H1 (cell line): ENCODE results near the gene SSPN. TPM values are rescaled to one million over a fixed set of nuclear protein-coding genes. Genes with fewer than 3 reads are reported as not detected.

Experiments used
- CTCF ChIA-PET: fragments of 300-600 bp; sonication (Branson Sonifier 250); formaldehyde crosslinking; loops from one replicate; lab custom pipeline; 2021; ENCODE audit not compliant: partially characterized antibody; lab: Charles Lee
- POLR2A ChIA-PET: fragments of 300-600 bp; sonication (Branson Sonifier 250); formaldehyde crosslinking; loops from one replicate; lab custom pipeline; 2021; ENCODE audit warnings: inconsistent platforms; ENCODE audit not compliant: partially characterized antibody; lab: Charles Lee
- DNase-seq, 2 experiments: peaks; one replicate each; pipeline versions ENCODE4 v3.0.0 to v3.0.0-alpha.2; 2010 to 2022; ENCODE audit warnings: low spot score in 2 of 2, low read depth in 1 of 2, mixed read lengths in 1 of 2
- FAIRE-seq: peaks from 2 replicates; lab custom pipeline; 2011; peaks lifted over from hg19 to GRCh38; lab: Jason Lieb, UNC
- H2AFZ ChIP-seq: 2 replicates; pipeline ENCODE4 v1.8.1; 2012; ENCODE audit warnings: low read length, inconsistent platforms
- H2AK5ac ChIP-seq: 2 replicates; pipeline ENCODE4 v1.6.1; 2013; ENCODE audit warnings: low read depth, low read length
- H2BK120ac ChIP-seq: replicated peaks from 2 replicates; pipeline ENCODE3; 2013; ENCODE audit warnings: low read depth, low read length, inconsistent platforms
- H2BK12ac ChIP-seq: 2 replicates; pipeline ENCODE4 v1.6.1; 2013; ENCODE audit warnings: low read depth, low read length
- H2BK15ac ChIP-seq: 2 replicates; pipeline ENCODE4 v1.6.1; 2013; ENCODE audit warnings: low read length
- H2BK20ac ChIP-seq: 2 replicates; pipeline ENCODE4 v1.6.1; 2013; ENCODE audit warnings: low read length
- H2BK5ac ChIP-seq: 2 replicates; pipeline ENCODE4 v1.6.1; 2013; ENCODE audit warnings: low read depth, low read length
- H3K14ac ChIP-seq: 2 replicates; pipeline ENCODE4 v1.6.1; 2013; ENCODE audit warnings: inconsistent platforms; ENCODE audit not compliant: insufficient read length
- H3K18ac ChIP-seq: 2 replicates; pipeline ENCODE4 v1.6.1; 2013; ENCODE audit warnings: low read length; ENCODE audit errors: extremely low read depth
- H3K23ac ChIP-seq: 2 replicates; pipeline ENCODE4 v1.6.1; 2013; ENCODE audit warnings: inconsistent platforms; ENCODE audit not compliant: insufficient read length
- H3K23me2 ChIP-seq: 2 replicates; pipeline ENCODE4 v1.6.1; 2013; ENCODE audit warnings: low read depth, low read length
- H3K27ac ChIP-seq: 2 replicates; pipeline ENCODE4 v1.6.1; 2011; ENCODE audit warnings: low read depth, low read length, inconsistent platforms
- H3K27me3 ChIP-seq, 4 experiments: replicated peaks in 1 of 4; 1 replicate in 1 of 4; 2 replicates in 3 of 4; pipeline versions ENCODE4 v1.6.1 to v1.8.1; 2011 to 2013; ENCODE audit warnings: low read length in 3 of 4, mild to moderate bottlenecking in 3 of 4, inconsistent platforms in 2 of 4, mixed read lengths in 2 of 4, moderate library complexity in 1 of 4; ENCODE audit not compliant: control insufficient read depth in 3 of 4, insufficient read depth in 3 of 4; ENCODE audit errors: extremely low read depth in 1 of 4
- H3K36me3 ChIP-seq, 4 experiments: 2 replicates each; pipeline versions ENCODE4 v1.6.1 to v1.8.1; 2011 to 2013; ENCODE audit warnings: mild to moderate bottlenecking in 4 of 4, low read length in 3 of 4, moderate library complexity in 2 of 4, control low read depth in 1 of 4, inconsistent platforms in 1 of 4; ENCODE audit not compliant: insufficient read depth in 4 of 4, control insufficient read depth in 2 of 4
- H3K4ac ChIP-seq: replicated peaks from 2 replicates; pipeline ENCODE3; 2013; ENCODE audit warnings: low read length, low read depth, mixed read lengths, inconsistent platforms; ENCODE audit not compliant: insufficient read length
- H3K4me1 ChIP-seq, 4 experiments: replicated peaks in 1 of 4; 1 replicate in 1 of 4; 2 replicates in 3 of 4; pipeline versions ENCODE4 v1.6.1 to v1.8.1; 2011 to 2013; ENCODE audit warnings: low read length in 3 of 4, inconsistent platforms in 2 of 4, mixed read lengths in 1 of 4; ENCODE audit not compliant: insufficient read depth in 4 of 4, control insufficient read depth in 3 of 4
- H3K4me2 ChIP-seq, 2 experiments: 2 replicates each; pipeline versions ENCODE4 v1.6.1 to v1.8.1; 2011 to 2013; ENCODE audit warnings: low read depth in 2 of 2, low read length in 2 of 2, control low read depth in 1 of 2, inconsistent platforms in 1 of 2, mild to moderate bottlenecking in 1 of 2; ENCODE audit not compliant: insufficient read depth in 1 of 2
- H3K4me3 ChIP-seq, 4 experiments: fragments of 200-600, 300-600 bp in 1 of 4; sonication (generic), shearing (Covaris generic), sonication (Bioruptor Twin) in 1 of 4; 2 replicates each; pipeline versions ENCODE4 v1.5.1 to v1.8.1; 2011 to 2016; ENCODE audit warnings: low read length in 4 of 4, low read depth in 3 of 4, control low read depth in 2 of 4, inconsistent platforms in 2 of 4, mild to moderate bottlenecking in 2 of 4, mixed read lengths in 1 of 4, moderate library complexity in 1 of 4; ENCODE audit not compliant: insufficient read depth in 2 of 4; ENCODE audit errors: extremely low read depth in 1 of 4
- H3K56ac ChIP-seq: replicated peaks from 2 replicates; pipeline ENCODE3; 2013; ENCODE audit warnings: low read depth, mild to moderate bottlenecking, mixed read lengths, low read length, inconsistent platforms; ENCODE audit not compliant: insufficient read length
- H3K79me1 ChIP-seq: 2 replicates; pipeline ENCODE4 v1.6.1; 2013; ENCODE audit warnings: low read depth, low read length, control low read depth
- H3K79me2 ChIP-seq, 2 experiments: 2 replicates each; pipeline versions ENCODE4 v1.6.1 to v1.8.1; 2012 to 2013; ENCODE audit warnings: low read length in 2 of 2, mild to moderate bottlenecking in 2 of 2, inconsistent platforms in 1 of 2; ENCODE audit not compliant: insufficient read depth in 2 of 2, control insufficient read depth in 1 of 2
- H3K9ac ChIP-seq, 4 experiments: replicated peaks in 1 of 4; 1 replicate in 1 of 4; 2 replicates in 3 of 4; pipeline versions ENCODE4 v1.6.1 to v1.8.1; 2011 to 2013; ENCODE audit warnings: low read depth in 3 of 4, low read length in 3 of 4, control low read depth in 2 of 4, mild to moderate bottlenecking in 2 of 4, moderate library complexity in 2 of 4, inconsistent platforms in 1 of 4; ENCODE audit errors: extremely low read depth in 1 of 4
- H3K9me3 ChIP-seq, 2 experiments: 2 replicates each; pipeline versions ENCODE4 v1.6.1 to v1.8.1; 2012 to 2013; ENCODE audit warnings: mild to moderate bottlenecking in 2 of 2, moderate library complexity in 2 of 2, control low read depth in 1 of 2, inconsistent platforms in 1 of 2, low read depth in 1 of 2, low read length in 1 of 2, mixed read lengths in 1 of 2; ENCODE audit not compliant: insufficient read depth in 2 of 2
- H4K20me1 ChIP-seq, 2 experiments: replicated peaks in 1 of 2; 2 replicates each; pipeline versions ENCODE3 to v1.8.1; 2011 to 2013; ENCODE audit warnings: inconsistent platforms in 2 of 2, low read length in 2 of 2, mild to moderate bottlenecking in 1 of 2; ENCODE audit not compliant: insufficient read depth in 2 of 2, control insufficient read depth in 1 of 2
- H4K5ac ChIP-seq: 2 replicates; pipeline ENCODE4 v1.6.1; 2013; ENCODE audit warnings: low read length, low read depth, mixed read lengths, inconsistent platforms; ENCODE audit not compliant: insufficient read length
- H4K8ac ChIP-seq: 2 replicates; pipeline ENCODE4 v1.8.0; 2013; ENCODE audit warnings: mild to moderate bottlenecking, moderate library complexity, low read length, inconsistent platforms; ENCODE audit not compliant: insufficient read depth; ENCODE audit errors: extremely low read depth
- H4K91ac ChIP-seq: replicated peaks from 2 replicates; pipeline ENCODE3; 2013; ENCODE audit warnings: low read length, mixed read lengths, inconsistent platforms; ENCODE audit not compliant: insufficient read length
- CHD1 ChIP-seq: IDR thresholded peaks from 2 replicates; pipeline ENCODE4 v1.6.1; 2012; ENCODE audit warnings: low read depth, low read length, improper control_type of control experiment
- EP300 ChIP-seq, 2 experiments: IDR thresholded peaks; 1 replicate in 1 of 2; 2 replicates in 1 of 2; pipeline ENCODE4 v1.6.1; 2011 to 2012; ENCODE audit warnings: low read depth in 2 of 2, low read length in 2 of 2, mild to moderate bottlenecking in 2 of 2, borderline replicate concordance in 1 of 2, inconsistent platforms in 1 of 2, moderate library complexity in 1 of 2
- HDAC6 ChIP-seq: IDR thresholded peaks from one replicate; pipeline ENCODE4 v1.7.1; 2012; ENCODE audit warnings: low read depth, mild to moderate bottlenecking, inconsistent platforms, low read length, moderate library complexity
- JUND ChIP-seq: IDR thresholded peaks from 2 replicates; pipeline ENCODE4 v1.6.1; 2011; ENCODE audit warnings: mild to moderate bottlenecking, improper control_type of control experiment, low read length
- KDM4A ChIP-seq: IDR thresholded peaks from one replicate; pipeline ENCODE4 v1.7.1; 2012; ENCODE audit warnings: low read depth, mild to moderate bottlenecking, moderate library complexity, low read length, inconsistent platforms; ENCODE audit not compliant: severe bottlenecking
- NANOG ChIP-seq: IDR thresholded peaks from 2 replicates; pipeline ENCODE4 v1.6.1; 2011; ENCODE audit warnings: low read length, low read depth, mild to moderate bottlenecking, inconsistent platforms; ENCODE audit not compliant: insufficient read depth, poor library complexity, severe bottlenecking
- SP2 ChIP-seq: IDR thresholded peaks from 2 replicates; pipeline ENCODE4 v1.6.1; 2012; ENCODE audit warnings: mild to moderate bottlenecking, low read length, inconsistent platforms
- WGBS, 2 experiments: shearing (Covaris generic) in 1 of 2; methylation state at CpG; one replicate each; pipeline versions ENCODE4 v1.1.6 to v1.1.7; 2013 to 2015; ENCODE audit warnings: low lambda C conversion rate in 2 of 2, mixed read lengths in 2 of 2, inconsistent platforms in 1 of 2, low coverage in 1 of 2, missing lambda C conversion rate in 1 of 2; ENCODE audit not compliant: insufficient replicate concordance in 2 of 2, insufficient coverage in 1 of 2, insufficient read length in 1 of 2; ENCODE audit errors: extremely low coverage in 1 of 2, missing lambda C conversion rate in 1 of 2; 5-methylcytosine and 5-hydroxymethylcytosine counted together
- polyA plus RNA-seq, 7 experiments: library from polyadenylated mRNA; depleted of rRNA in 3 of 7; stranded (reverse) in 5 of 7; unstranded in 2 of 7; fragments of >200 nt in 5 of 7; fragments of 200-250 nt in 2 of 7; gene quantifications; 1 replicate in 5 of 7; 2 replicates in 1 of 7; 4 replicates in 1 of 7; pipeline versions ENCODE4 v1.2.1 to v1.2.3, GENCODE V29; 2011 to 2013; ENCODE audit warnings: missing spikeins in 2 of 7, mixed read lengths in 2 of 7
- total RNA-seq: library from RNA; stranded (reverse); fragmentation: NEBNext Ultra II Directional; extraction: Animal tissue kit (Norgen Biotek cat#: 25700); gene quantifications from 2 replicates; pipeline ENCODE4 v1.2.1, GENCODE V29; 2021

The SSPN gene
- total and polyA plus RNA-seq, 2 of the 8 experiments (the other 6 are each of a cell fraction or from before 2014, with no cell fraction given), result 0.86 to 1.8 TPM

GRCh38 chr12:26185532-26186320, 9.6 kb upstream of the SSPN start:
- Histone ChIP-seq H3K4me2 (no peak overlapping the region), H4K8ac (no peak overlapping the region), H3K4me3 (no peak overlapping the region), H3K4me1 (peaks cover 0 to 4% (median 3%) of the 10 kb centered on the region in 4 experiments; a peak in 2 of 7 replicates), H2AK5ac (no peak overlapping the region), H3K23ac (no peak overlapping the region), H2BK120ac (no peak overlapping the region), H3K56ac (no peak overlapping the region), H3K18ac (no peak overlapping the region), H3K79me1 (no peaks in the 10 kb centered on the region), H2BK5ac (no peak overlapping the region), H3K79me2 (no peaks in the 10 kb centered on the region), H3K27ac (no peak overlapping the region), H3K4ac (no peak overlapping the region), H3K36me3 (no peaks in the 10 kb centered on the region), H3K9ac (no peak overlapping the region), H3K27me3 (no peaks in the 10 kb centered on the region), H3K23me2 (no peaks in the 10 kb centered on the region), H3K14ac (no peak overlapping the region), H3K9me3 (no peaks in the 10 kb centered on the region), H2BK12ac (no peak overlapping the region), H4K5ac (no peak overlapping the region), H2AFZ (no peak overlapping the region), H2BK15ac (no peak overlapping the region), H4K91ac (no peak overlapping the region), H4K20me1 (no peaks in the 10 kb centered on the region), H2BK20ac (no peak overlapping the region)
- FAIRE-seq (no peak), DNase-seq (no peak)
- WGBS, 2 experiments, result 85% methylated on average over 7 of the region's 7 CpGs; no CpG with 5 or more reads in 1 of the 2 experiments
- ChIA-PET CTCF (interaction anchor here (1.0 kb wide), 2 partner anchors 12 kb away, joined by 3 read pairs; no protein-coding TSS in a partner anchor), POLR2A (no interaction called here)
- no peak for TF ChIP-seq NANOG
- TF ChIP-seq SP2, result no peak
- no peak for TF ChIP-seq EP300 (IDR thresholded peaks at IDR 0.05; ENCODE audit: borderline replicate concordance in 1 of 2, low read depth in 2 of 2, low read length in 2 of 2)
- no peak for TF ChIP-seq HDAC6
- no peak for TF ChIP-seq CHD1
- no peak for TF ChIP-seq JUND
- TF ChIP-seq KDM4A, result no peak
